Measurements from ENCODE around the gene WFIKKN1. TPM values are rescaled to one million over a fixed set of nuclear protein-coding genes. Genes with fewer than 3 reads are reported as not detected.

The WFIKKN1 gene
- total RNA-seq, 2 donors from 2014 or later = 0.92 to 1.2 TPM

DNA sequence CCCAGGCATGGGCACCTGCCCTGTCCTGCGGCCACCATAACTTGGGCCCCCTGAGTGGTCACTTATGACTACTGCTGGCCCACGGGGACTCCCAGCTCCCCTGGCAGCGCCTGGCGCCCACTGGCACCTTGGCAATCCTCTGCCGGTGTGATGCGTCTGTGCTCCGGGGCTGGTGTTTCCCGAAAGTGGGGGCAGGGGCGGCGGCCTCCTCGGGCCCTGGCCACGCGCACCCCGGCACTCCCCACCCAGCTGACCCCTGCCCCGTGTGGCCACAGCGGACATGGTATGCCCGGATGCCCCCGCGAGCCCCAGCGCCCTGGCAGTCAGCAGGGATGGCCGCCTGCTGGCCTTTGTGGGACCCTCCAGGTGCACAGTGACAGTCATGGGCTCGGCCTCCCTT is 26.7 kb downstream of the WFIKKN1 start:
- DNase-seq (ENCODE audit: low spot score) (no peak), ATAC-seq (ENCODE audit: insufficient number of reproducible peaks, low FRiP score, low read depth) (no peak)
- no peaks in the 10 kb centered on the region for H3K4me1 ChIP-seq (ENCODE audit: control insufficient read depth in 1 of 2, low read depth in 2 of 2)
- peaks cover 4% of the 10 kb centered on the region for H3K36me3 ChIP-seq
- TF ChIP-seq, protein P1, sequence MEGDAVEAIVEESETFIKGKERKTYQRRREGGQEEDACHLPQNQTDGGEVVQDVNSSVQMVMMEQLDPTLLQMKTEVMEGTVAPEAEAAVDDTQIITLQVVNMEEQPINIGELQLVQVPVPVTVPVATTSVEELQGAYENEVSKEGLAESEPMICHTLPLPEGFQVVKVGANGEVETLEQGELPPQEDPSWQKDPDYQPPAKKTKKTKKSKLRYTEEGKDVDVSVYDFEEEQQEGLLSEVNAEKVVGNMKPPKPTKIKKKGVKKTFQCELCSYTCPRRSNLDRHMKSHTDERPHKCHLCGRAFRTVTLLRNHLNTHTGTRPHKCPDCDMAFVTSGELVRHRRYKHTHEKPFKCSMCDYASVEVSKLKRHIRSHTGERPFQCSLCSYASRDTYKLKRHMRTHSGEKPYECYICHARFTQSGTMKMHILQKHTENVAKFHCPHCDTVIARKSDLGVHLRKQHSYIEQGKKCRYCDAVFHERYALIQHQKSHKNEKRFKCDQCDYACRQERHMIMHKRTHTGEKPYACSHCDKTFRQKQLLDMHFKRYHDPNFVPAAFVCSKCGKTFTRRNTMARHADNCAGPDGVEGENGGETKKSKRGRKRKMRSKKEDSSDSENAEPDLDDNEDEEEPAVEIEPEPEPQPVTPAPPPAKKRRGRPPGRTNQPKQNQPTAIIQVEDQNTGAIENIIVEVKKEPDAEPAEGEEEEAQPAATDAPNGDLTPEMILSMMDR (IDR thresholded peaks at IDR 0.05) = no peak
- no peaks in the 10 kb centered on the region for H3K9me3 ChIP-seq
- no peak overlapping the region for H3K27ac ChIP-seq
- H3K27me3 ChIP-seq (replicated peaks; ENCODE audit: insufficient read depth) = no peaks in the 10 kb centered on the region
- no peak overlapping the region for H3K4me3 ChIP-seq

DNA sequence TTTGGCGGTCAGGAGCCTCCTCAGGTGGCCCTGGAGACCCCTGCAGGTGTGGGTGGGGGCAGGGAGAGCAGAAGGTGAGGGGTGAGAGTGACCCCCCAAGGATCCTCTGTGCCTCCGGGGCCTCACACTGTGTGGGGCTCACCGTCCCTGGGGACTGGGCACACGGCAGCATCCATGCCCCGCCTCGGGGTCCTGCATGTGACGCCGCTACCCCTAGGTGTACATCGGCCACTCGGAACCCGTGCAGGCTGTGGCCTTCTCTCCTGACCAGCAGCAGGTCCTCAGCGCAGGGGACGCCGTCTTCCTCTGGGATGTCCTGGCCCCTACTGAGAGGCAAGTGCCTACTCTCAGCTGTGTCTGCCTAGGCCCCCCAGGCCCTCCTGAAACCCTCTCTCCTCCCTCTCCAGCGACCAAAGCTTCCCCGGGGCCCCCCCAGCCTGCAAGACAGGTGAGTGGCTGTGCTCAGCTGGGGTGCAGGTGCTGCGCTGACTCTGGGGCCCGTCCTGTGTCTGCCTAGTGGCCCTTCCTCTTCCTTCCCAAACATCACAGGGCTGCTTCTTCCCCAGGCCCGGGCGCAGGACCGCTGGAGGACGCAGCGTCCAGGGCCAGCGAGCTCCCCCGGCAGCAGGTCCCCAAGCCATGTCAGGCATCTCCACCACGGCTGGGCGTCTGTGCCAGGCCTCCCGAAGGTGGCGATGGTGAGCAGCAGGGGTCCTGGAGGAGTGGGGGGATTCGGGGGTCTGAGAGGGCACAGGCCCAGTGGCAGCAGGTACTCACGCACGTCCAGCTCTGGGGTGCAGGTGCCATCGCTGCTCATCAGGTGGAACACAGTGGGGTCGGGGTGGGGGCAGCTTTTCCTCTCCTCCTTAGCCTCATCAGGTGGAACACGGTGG is 28.1 kb downstream of the WFIKKN1 start:
- DNase-seq (ENCODE audit: low spot score) (no peak), ATAC-seq (ENCODE audit: insufficient number of reproducible peaks, low FRiP score, low read depth) (no peak)
- H3K4me1 ChIP-seq (ENCODE audit: control insufficient read depth in 1 of 2, low read depth in 2 of 2) = no peaks in the 10 kb centered on the region
- H3K36me3 ChIP-seq = peaks cover 4% of the 10 kb centered on the region
- no peak overlapping the region for H3K4me3 ChIP-seq
- TF ChIP-seq, protein P1 (IDR thresholded peaks at IDR 0.05) = no peak
- H3K27ac ChIP-seq = no peak overlapping the region
- H3K9me3 ChIP-seq = no peaks in the 10 kb centered on the region
- no peaks in the 10 kb centered on the region for H3K27me3 ChIP-seq (replicated peaks; ENCODE audit: insufficient read depth)

DNA sequence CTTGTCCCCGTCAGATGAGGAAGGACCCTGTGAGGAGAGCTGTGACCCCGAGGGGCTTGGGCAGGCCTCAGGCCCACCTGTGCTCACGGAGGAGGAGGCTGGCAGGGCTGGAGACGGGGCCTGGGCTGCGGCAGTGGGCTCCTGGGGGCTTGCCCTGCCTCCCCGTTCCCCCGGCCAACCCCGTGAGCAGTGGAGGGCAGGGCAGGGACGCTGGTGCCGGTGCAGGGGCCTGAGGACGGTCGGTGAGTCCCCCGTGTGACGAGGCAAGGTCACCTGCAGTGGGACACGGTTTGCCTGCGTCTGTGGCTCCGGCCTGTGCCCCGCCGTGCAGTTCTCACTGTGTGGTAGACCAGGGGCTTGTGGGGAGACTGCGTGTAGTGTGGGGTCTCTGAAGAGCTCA is 28.8 kb downstream of the WFIKKN1 start:
- no peak for ATAC-seq (ENCODE audit: insufficient number of reproducible peaks, low FRiP score, low read depth)
- Histone ChIP-seq H3K9me3 (no peaks in the 10 kb centered on the region), H3K27me3 (replicated peaks; ENCODE audit: insufficient read depth) (no peaks in the 10 kb centered on the region), H3K4me1 (ENCODE audit: control insufficient read depth in 1 of 2, low read depth in 2 of 2) (no peaks in the 10 kb centered on the region), H3K36me3 (peaks cover 4% of the 10 kb centered on the region), H3K4me3 (no peak overlapping the region), H3K27ac (no peak overlapping the region)
- TF ChIP-seq, protein P1 (IDR thresholded peaks at IDR 0.05) = no peak
- no peak for DNase-seq (ENCODE audit: low spot score)

DNA sequence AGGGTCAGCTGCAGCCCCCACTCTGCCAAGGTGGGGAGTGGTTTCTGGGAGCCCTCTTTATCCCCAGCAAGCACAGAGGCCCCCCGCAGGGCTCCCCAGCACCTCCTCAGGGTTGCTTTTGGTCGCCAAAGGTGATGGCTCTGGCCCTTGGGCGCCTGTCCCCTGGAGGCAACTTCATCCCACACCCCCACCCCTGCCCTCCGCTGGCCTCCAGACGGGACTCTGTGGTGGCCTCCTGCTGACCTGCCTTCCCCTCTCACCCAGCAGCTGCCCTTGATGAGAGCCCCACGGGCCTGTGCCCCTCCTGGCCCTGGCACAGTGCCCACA is 29.3 kb downstream of the WFIKKN1 start:
- H3K27me3 ChIP-seq (replicated peaks; ENCODE audit: insufficient read depth) = no peaks in the 10 kb centered on the region
- peaks cover 4% of the 10 kb centered on the region for H3K36me3 ChIP-seq
- no peak for ATAC-seq (ENCODE audit: insufficient number of reproducible peaks, low FRiP score, low read depth)
- TF ChIP-seq, protein P1 (IDR thresholded peaks at IDR 0.05) = no peak
- DNase-seq (ENCODE audit: low spot score) = no peak
- peak overlapping the region; percentile 50 for H3K4me3 ChIP-seq
- no peaks in the 10 kb centered on the region for H3K9me3 ChIP-seq
- H3K4me1 ChIP-seq (ENCODE audit: control insufficient read depth in 1 of 2, low read depth in 2 of 2) = no peaks in the 10 kb centered on the region
- no peak overlapping the region for H3K27ac ChIP-seq

DNA sequence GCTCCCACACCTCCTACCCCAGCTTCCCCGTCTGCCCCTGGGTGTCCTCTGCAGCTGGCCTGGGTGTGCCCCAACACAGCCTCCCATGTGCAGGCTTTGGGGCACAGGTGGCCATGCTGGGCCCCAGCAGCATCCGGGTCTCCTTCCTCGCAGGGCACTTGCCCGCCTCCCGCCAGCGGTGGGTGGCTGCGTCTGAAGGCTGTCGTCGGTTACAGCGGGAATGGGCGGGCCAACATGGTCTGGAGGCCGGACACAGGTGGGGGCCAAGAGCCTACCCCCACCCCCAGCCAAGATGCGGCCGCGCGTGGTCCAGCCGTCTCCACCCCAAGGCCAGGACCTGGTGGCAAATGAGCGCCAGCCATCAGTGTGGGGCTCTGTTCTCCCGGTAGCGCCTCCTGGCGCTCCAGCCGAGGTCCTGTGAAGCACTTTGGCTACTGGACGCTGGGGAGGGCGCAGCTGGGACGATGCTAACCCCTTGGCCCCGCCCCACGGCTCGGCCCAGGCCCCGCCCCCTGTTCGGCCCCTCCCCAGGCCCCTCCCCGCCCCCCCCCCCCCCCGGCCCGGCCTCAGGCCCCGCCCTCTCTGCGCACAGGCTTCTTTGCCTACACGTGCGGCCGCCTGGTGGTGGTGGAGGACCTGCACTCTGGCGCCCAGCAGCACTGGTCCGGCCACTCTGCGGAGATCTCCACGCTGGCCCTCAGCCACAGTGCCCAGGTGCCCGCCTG is 29.8 kb downstream of the WFIKKN1 start:
- peaks cover 1% of the 10 kb centered on the region for H3K36me3 ChIP-seq
- no peak overlapping the region for H3K27ac ChIP-seq
- TF ChIP-seq, protein P1 (IDR thresholded peaks at IDR 0.05) = peak; percentile 44
- no peaks in the 10 kb centered on the region for H3K9me3 ChIP-seq
- DNase-seq (ENCODE audit: low spot score) (no peak), ATAC-seq (ENCODE audit: insufficient number of reproducible peaks, low FRiP score, low read depth) (no peak)
- peak overlapping the region; percentile 50 for H3K4me3 ChIP-seq
- H3K4me1 ChIP-seq (ENCODE audit: control insufficient read depth in 1 of 2, low read depth in 2 of 2) = no peaks in the 10 kb centered on the region
- H3K27me3 ChIP-seq (replicated peaks; ENCODE audit: insufficient read depth) = no peaks in the 10 kb centered on the region

All from thoracic aorta (tissue), 2 donors.